GM10248 (cell line): Measurements from ENCODE around the gene PIMREG.

Source experiments
- CTCF ChIA-PET: fragments of 300-600 bp; sonication (Branson Sonifier 250); formaldehyde crosslinking; extraction: SDS; loops from one replicate; lab custom pipeline; 2021; ENCODE audit warnings: antibody characterized with exemption; lab: Yijun Ruan, JAX
- POLR2A ChIA-PET: fragments of 350-650 bp; sonication (Branson Sonifier 250); formaldehyde crosslinking; extraction: SDS; loops from one replicate; lab custom pipeline; 2020; ENCODE audit warnings: antibody characterized with exemption; lab: Yijun Ruan, JAX
- DNase-seq: peaks from one replicate; pipeline ENCODE4 v3.0.0; 2012; ENCODE audit errors: extremely low spot score
- TF ChIP-seq, protein P1 (sequence below): IDR thresholded peaks from 2 replicates; pipeline ENCODE4 v1.5.1; 2012; ENCODE audit warnings: mild to moderate bottlenecking, low read depth; ENCODE audit errors: extremely low read depth, missing control alignments, control extremely low read depth

Gene PIMREG

GRCh38 chr17:6458460-6458950, 14.2 kb downstream of the PIMREG start:
- POLR2A ChIA-PET: no interaction called here
- CTCF ChIA-PET: interaction anchor here (2.6 kb wide), 1 partner anchor 15 kb away, joined by 16 read pairs; no protein-coding TSS in a partner anchor
- TF ChIP-seq, protein P1, sequence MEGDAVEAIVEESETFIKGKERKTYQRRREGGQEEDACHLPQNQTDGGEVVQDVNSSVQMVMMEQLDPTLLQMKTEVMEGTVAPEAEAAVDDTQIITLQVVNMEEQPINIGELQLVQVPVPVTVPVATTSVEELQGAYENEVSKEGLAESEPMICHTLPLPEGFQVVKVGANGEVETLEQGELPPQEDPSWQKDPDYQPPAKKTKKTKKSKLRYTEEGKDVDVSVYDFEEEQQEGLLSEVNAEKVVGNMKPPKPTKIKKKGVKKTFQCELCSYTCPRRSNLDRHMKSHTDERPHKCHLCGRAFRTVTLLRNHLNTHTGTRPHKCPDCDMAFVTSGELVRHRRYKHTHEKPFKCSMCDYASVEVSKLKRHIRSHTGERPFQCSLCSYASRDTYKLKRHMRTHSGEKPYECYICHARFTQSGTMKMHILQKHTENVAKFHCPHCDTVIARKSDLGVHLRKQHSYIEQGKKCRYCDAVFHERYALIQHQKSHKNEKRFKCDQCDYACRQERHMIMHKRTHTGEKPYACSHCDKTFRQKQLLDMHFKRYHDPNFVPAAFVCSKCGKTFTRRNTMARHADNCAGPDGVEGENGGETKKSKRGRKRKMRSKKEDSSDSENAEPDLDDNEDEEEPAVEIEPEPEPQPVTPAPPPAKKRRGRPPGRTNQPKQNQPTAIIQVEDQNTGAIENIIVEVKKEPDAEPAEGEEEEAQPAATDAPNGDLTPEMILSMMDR: no peak
- DNase-seq: no peak

DNA sequence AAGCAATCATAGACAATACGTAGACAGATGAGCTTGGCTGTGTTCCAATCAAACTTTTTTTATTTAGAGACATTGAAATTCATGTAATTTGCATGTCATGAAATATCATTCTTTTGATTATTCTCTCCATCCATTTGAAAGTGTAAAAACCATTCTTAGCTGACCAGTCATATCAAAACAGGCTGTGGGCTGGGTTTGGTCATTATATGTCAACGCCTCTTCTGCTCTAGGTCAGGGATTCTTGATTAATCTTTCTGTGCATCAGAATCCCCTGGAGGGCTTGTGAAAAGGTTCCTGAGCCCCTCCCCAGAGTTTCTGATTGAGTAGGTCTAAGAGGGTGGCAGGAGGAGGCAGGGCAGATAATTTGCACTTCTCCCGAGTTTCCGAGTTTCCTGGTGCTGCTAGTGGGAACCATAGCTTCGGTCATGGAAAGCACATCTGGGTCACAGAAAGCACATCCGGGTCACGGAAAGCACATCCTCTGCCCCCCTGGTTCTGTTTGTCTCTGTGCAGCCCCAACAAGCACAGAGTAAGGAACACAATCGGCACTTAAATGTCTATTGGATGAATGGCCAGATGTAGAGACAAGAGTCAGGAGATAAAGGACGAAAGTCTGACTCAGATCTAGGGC, 16.4 kb downstream of the PIMREG start:
- ChIA-PET POLR2A (no interaction called here), CTCF (interaction anchor here (1.6 to 2.6 kb wide), 2 partner anchors 12 to 25 kb away, joined by 3 to 16 read pairs; no protein-coding TSS in a partner anchor)
- DNase-seq: no peak
- TF ChIP-seq, protein P1: no peak

- ChIA-PET CTCF (interaction anchor here (1.6 to 4.5 kb wide), 2 partner anchors 12 to 25 kb away, joined by 3 to 22 read pairs; no protein-coding TSS in a partner anchor), POLR2A (no interaction called here)
- no peak for DNase-seq
- TF ChIP-seq, protein P1: no peak
Observed at GRCh38 chr17:6461246-6461645, 17.0 kb downstream of the PIMREG start.

DNA sequence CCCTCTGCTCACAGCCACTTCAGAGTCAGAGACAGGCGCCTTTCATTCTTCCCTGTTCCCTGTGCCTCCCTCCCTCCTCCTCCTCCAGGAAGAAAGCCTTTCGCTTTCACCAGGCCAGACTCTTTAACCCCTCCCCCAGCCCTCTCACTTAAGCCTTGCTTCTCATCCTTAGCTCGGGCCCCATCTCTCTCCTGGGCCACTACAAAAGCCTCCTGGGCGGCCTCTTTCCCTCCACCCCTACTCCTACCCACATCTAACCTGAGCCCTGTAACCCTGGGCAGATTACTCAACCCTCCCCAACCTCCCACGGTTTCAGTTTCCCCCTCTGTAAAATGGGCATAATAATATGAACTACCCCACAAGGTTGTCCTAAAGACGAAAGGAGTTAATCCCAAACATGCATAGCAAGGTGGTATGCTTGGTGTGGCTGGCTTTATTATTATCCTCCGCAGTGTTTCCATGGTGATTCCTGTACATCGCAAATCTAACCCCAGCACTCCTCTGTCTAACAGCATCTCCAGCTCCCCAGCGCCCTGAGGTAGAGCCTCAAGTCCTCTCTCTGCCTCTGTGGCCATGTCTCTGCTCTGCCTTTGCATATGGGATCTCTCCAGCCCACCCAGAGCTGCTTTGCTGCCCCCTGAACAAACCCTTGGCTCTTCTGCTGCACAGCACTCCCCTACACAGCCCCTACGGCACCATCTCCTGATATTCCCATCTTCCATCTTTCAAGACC, 17.7 kb downstream of the PIMREG start:
- DNase-seq: no peak
- POLR2A ChIA-PET: no interaction called here
- TF ChIP-seq, protein P1: no peak
- CTCF ChIA-PET: interaction anchor here (4.5 kb wide), 1 partner anchor 11 kb away, joined by 22 read pairs; no protein-coding TSS in a partner anchor

- no peak for DNase-seq
- POLR2A ChIA-PET: no interaction called here
- TF ChIP-seq, protein P1: no peak
- CTCF ChIA-PET: interaction anchor here (4.5 kb wide), 1 partner anchor 10 kb away, joined by 22 read pairs; no protein-coding TSS in a partner anchor
Observed at GRCh38 chr17:6462692-6463091, 18.4 kb downstream of the PIMREG start.

- ChIA-PET POLR2A (no interaction called here), CTCF (interaction anchor here (4.5 kb wide), 1 partner anchor 9 kb away, joined by 22 read pairs; no protein-coding TSS in a partner anchor)
- no peak for DNase-seq
- TF ChIP-seq, protein P1: no peak
Observed at GRCh38 chr17:6463616-6464445, 19.6 kb downstream of the PIMREG start.
